Measurements from ENCODE around the gene RFC1. TPM values are rescaled to one million over a fixed set of nuclear protein-coding genes. Genes with fewer than 3 reads are reported as not detected.

RFC1 gene
- polyA plus RNA-seq, 1 of the 3 experiments (the other 2 are of a cell fraction) = 14.9 TPM

GRCh38 chr4:39390603-39391002 is 24.4 kb upstream of the RFC1 start (continued):
- TF ChIP-seq RFX5 (IDR thresholded peaks at IDR 0.05; ENCODE audit: low read length) (no peak), FOXJ3 (CRISPR knock-in tag; IDR thresholded peaks at IDR 0.05) (no peak)

GRCh38 chr4:39384563-39384962 is 18.4 kb upstream of the RFC1 start:
- no peak overlapping the region for H3K4me3 ChIP-seq (ENCODE audit: low read depth in 2 of 2, low read length in 1 of 2)
- TF ChIP-seq EZH2phosphoT487 (IDR thresholded peaks at IDR 0.05; ENCODE audit: borderline replicate concordance, low read depth) (no peak), ELF1 (IDR thresholded peaks at IDR 0.05) (no peak), RAD21 (IDR thresholded peaks at IDR 0.05; ENCODE audit: low read length) (no peak), RFX5 (IDR thresholded peaks at IDR 0.05; ENCODE audit: low read length) (no peak), IRF3 (IDR thresholded peaks at IDR 0.05; ENCODE audit: low read depth, low read length) (no peak), EP300 (IDR thresholded peaks at IDR 0.05; ENCODE audit: borderline replicate concordance in 1 of 2, low read depth in 1 of 2, low read length in 1 of 2) (no peak), SMC3 (IDR thresholded peaks at IDR 0.05; ENCODE audit: low read depth, low read length) (no peak)
- H3K79me2 ChIP-seq (ENCODE audit: insufficient read depth) = no peaks in the 10 kb centered on the region
- no peak overlapping the region for H3K27ac ChIP-seq (ENCODE audit: low read depth in 2 of 2, low read length in 1 of 2)
- H3K9me3 ChIP-seq = peaks cover 6% of the 10 kb centered on the region; the same call in 1 of the 2 replicates
- no peaks in the 10 kb centered on the region for H3K36me3 ChIP-seq (replicated peaks in 1 of 2; ENCODE audit: control insufficient read depth in 1 of 2, insufficient read depth in 2 of 2, low read length in 1 of 2)
- H3K9ac ChIP-seq = no peak overlapping the region
- no peaks in the 10 kb centered on the region for H3K9me2 ChIP-seq
- no peak for DNase-seq
- H3K27me3 ChIP-seq (ENCODE audit: insufficient read depth) = no peaks in the 10 kb centered on the region; the same call in 1 of the 2 replicates
- H3K4me2 ChIP-seq = no peak overlapping the region
- ChIA-PET POLR2A (no interaction called here), CTCF (no interaction called here)
- WGBS (ENCODE audit: low lambda C conversion rate) = 94% methylated on average over 7 of the region's 11 CpGs
- no peak overlapping the region for H2AFZ ChIP-seq (ENCODE audit: low read depth)
- no peaks in the 10 kb centered on the region for H3K4me1 ChIP-seq (ENCODE audit: control insufficient read depth in 1 of 2, insufficient read depth in 2 of 2, low read depth in 1 of 2, low read length in 1 of 2)
- no peaks in the 10 kb centered on the region for H3F3A ChIP-seq (replicated peaks; ENCODE audit: insufficient read depth)
- no peaks in the 10 kb centered on the region for H4K20me1 ChIP-seq (ENCODE audit: insufficient read depth)

GRCh38 chr4:39383690-39384089 is 17.5 kb upstream of the RFC1 start:
- DNase-seq = no peak

More at GRCh38 chr4:39383690-39384089, 17.5 kb upstream of the RFC1 start:
- Histone ChIP-seq H3K4me2 (no peak overlapping the region), H3F3A (replicated peaks; ENCODE audit: insufficient read depth) (no peaks in the 10 kb centered on the region), H3K9me3 (peaks cover 11% of the 10 kb centered on the region; the same call in 1 of the 2 replicates), H3K27ac (ENCODE audit: low read depth in 2 of 2, low read length in 1 of 2) (no peak overlapping the region), H3K9ac (no peak overlapping the region), H4K20me1 (ENCODE audit: insufficient read depth) (no peaks in the 10 kb centered on the region), H3K9me2 (no peaks in the 10 kb centered on the region), H2AFZ (ENCODE audit: low read depth) (no peak overlapping the region), H3K79me2 (ENCODE audit: insufficient read depth) (no peaks in the 10 kb centered on the region), H3K4me3 (ENCODE audit: low read depth in 2 of 2, low read length in 1 of 2) (no peak overlapping the region), H3K4me1 (ENCODE audit: control insufficient read depth in 1 of 2, insufficient read depth in 2 of 2, low read depth in 1 of 2, low read length in 1 of 2) (no peaks in the 10 kb centered on the region), H3K36me3 (replicated peaks in 1 of 2; ENCODE audit: control insufficient read depth in 1 of 2, insufficient read depth in 2 of 2, low read length in 1 of 2) (no peaks in the 10 kb centered on the region), H3K27me3 (ENCODE audit: insufficient read depth) (no peaks in the 10 kb centered on the region; the same call in 1 of the 2 replicates)
- WGBS (ENCODE audit: low lambda C conversion rate) = no CpG with 5 or more reads among the region's 1 CpG
- ChIA-PET CTCF (no interaction called here), POLR2A (no interaction called here)
- TF ChIP-seq RXRA (IDR thresholded peaks at IDR 0.05; ENCODE audit: borderline replicate concordance, low read depth) (no peak), ZBTB33 (IDR thresholded peaks at IDR 0.05; ENCODE audit: borderline replicate concordance, low read depth) (no peak), CTCF (IDR thresholded peaks at IDR 0.05) (no peak), USF2 (IDR thresholded peaks at IDR 0.05; ENCODE audit: borderline replicate concordance, low read depth, low read length) (no peak), TEAD4 (IDR thresholded peaks at IDR 0.05; ENCODE audit: borderline replicate concordance, insufficient read depth) (no peak), NRF1 (IDR thresholded peaks at IDR 0.05; ENCODE audit: low read depth, low read length) (no peak), FOXM1 (IDR thresholded peaks at IDR 0.05; ENCODE audit: low read depth) (no peak), MAX (IDR thresholded peaks at IDR 0.05; ENCODE audit: low read depth) (no peak), EP300 (IDR thresholded peaks at IDR 0.05; ENCODE audit: borderline replicate concordance in 1 of 2, low read depth in 1 of 2, low read length in 1 of 2) (no peak), POLR2AphosphoS5 (IDR thresholded peaks at IDR 0.05; ENCODE audit: low read depth, low read length) (no peak)
